ENCODE results near the gene MEIOC. TPM values are rescaled to one million over a fixed set of nuclear protein-coding genes. Genes with fewer than 3 reads are reported as not detected.

Gene MEIOC
- total and polyA plus RNA-seq, 9 of the 15 experiments (the other 6 are each of a cell fraction or from before 2014, with no cell fraction given), result 0.04 to 0.23 (median 0.06) TPM; not detected in 5

GRCh38 chr17:44689477-44690217 lies 33.4 kb downstream of the MEIOC start, which contains the start of gene CCDC43 (continued):
- TF ChIP-seq CHD7 (IDR thresholded peaks at IDR 0.05; ENCODE audit: low read depth, low read length) (peak; percentile 27), FOXM1 (IDR thresholded peaks at IDR 0.05; ENCODE audit: low read depth) (no peak), FOXM1 (CRISPR knock-in tag; IDR thresholded peaks at IDR 0.05; ENCODE audit: low read depth) (0 out of 2 replicates have a peak, but pooled peaks have one; percentile 18), YY1 (IDR thresholded peaks at IDR 0.05; ENCODE audit: borderline replicate concordance in 1 of 3, control insufficient read depth in 1 of 3, extremely low read depth in 1 of 3, insufficient read depth in 3 of 3, insufficient read length in 1 of 3, insufficient replicate concordance in 2 of 3, low read depth in 1 of 3, low read length in 2 of 3) (peak; percentile 97 to 99 (median 99)), HCFC1 (IDR thresholded peaks at IDR 0.05; ENCODE audit: low read depth, low read length) (peak; percentile 74), ZNF23 (CRISPR knock-in tag; IDR thresholded peaks at IDR 0.05) (no peak), ZNF124 (CRISPR knock-in tag; IDR thresholded peaks at IDR 0.05) (no peak), RBFOX2 (IDR thresholded peaks at IDR 0.05; ENCODE audit: low read depth, low read length) (peak; percentile 97), ZBTB2 (IDR thresholded peaks at IDR 0.05) (peak; percentile 62; the same call in 1 of the 2 replicates), TAF7 (tag; IDR thresholded peaks at IDR 0.05) (peak; percentile 86; the same call in 1 of the 2 replicates), HNRNPLL (IDR thresholded peaks at IDR 0.05; ENCODE audit: low read depth, low read length, poor library complexity, severe bottlenecking) (peak; percentile 66), E2F6 (IDR thresholded peaks at IDR 0.05; ENCODE audit: borderline replicate concordance in 1 of 2, extremely low read depth in 1 of 2, insufficient read depth in 1 of 2, insufficient read length in 1 of 2, low read depth in 1 of 2, low read length in 1 of 2, poor library complexity in 1 of 2, severe bottlenecking in 1 of 2) (peak; percentile 48 to 68)

Data from K562 (cell line).